Measurements from ENCODE around the gene CSNK2A1.

DNA sequence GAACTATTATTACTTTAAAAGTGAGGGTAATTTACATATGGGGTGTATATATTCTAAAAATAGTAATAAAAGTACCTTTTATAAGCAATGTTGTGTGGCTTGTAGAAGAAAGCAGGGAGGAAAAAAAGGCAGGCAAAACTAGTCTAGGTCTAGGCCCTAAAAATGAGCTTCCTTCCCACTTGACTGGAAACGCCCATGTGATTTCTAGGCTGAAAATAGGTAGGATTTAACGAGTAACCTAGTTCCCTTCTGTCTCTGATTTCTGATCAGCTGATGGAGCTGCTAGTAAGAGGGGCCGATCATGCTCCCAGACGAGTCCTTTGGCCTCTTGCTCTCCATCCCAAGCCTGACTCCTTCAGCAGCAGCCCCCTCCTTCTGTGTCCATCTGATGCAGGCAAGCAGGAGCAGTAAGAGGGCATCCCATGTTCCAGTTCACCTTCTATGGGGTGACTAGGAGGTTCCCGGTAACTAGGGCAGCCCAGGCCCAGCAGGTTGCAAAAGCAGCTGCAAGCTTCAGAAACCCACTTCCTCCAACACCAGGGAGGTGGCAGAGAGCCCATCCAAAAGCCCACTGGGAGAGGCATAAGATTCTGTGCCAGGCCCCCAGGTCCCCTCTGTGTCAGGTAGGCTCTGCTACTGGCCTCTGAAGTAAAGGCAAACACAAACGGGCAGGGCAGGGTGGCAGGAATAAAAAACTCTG lies 105.7 kb downstream of the CSNK2A1 start:
- TF ChIP-seq, protein P1, sequence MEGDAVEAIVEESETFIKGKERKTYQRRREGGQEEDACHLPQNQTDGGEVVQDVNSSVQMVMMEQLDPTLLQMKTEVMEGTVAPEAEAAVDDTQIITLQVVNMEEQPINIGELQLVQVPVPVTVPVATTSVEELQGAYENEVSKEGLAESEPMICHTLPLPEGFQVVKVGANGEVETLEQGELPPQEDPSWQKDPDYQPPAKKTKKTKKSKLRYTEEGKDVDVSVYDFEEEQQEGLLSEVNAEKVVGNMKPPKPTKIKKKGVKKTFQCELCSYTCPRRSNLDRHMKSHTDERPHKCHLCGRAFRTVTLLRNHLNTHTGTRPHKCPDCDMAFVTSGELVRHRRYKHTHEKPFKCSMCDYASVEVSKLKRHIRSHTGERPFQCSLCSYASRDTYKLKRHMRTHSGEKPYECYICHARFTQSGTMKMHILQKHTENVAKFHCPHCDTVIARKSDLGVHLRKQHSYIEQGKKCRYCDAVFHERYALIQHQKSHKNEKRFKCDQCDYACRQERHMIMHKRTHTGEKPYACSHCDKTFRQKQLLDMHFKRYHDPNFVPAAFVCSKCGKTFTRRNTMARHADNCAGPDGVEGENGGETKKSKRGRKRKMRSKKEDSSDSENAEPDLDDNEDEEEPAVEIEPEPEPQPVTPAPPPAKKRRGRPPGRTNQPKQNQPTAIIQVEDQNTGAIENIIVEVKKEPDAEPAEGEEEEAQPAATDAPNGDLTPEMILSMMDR (conservative IDR thresholded peaks at IDR 0.05 in 1 of 2, IDR thresholded peaks at IDR 0.05 in 1 of 2; ENCODE audit: extremely low read depth in 1 of 2, insufficient read depth in 1 of 2, low read depth in 1 of 2, low read length in 2 of 2): no peak
- TF ChIP-seq EZH2 (IDR thresholded peaks at IDR 0.05; ENCODE audit: borderline replicate concordance, low read length): no peak

Measured in mammary epithelial cell (primary cell).